Common myeloid progenitor, CD34-positive (primary cell): Measurements from ENCODE around the gene C11orf68.

Source experiments
- CTCF ChIA-PET: fragments of 350-600 bp; sonication (Branson Sonifier 250); formaldehyde crosslinking; loops from one replicate; lab custom pipeline; 2021; ENCODE audit warnings: antibody characterized with exemption; lab: Charles Lee
- POLR2A ChIA-PET: fragments of 350-600 bp; sonication (Branson Sonifier 250); formaldehyde crosslinking; loops from one replicate; lab custom pipeline; 2021; ENCODE audit warnings: antibody characterized with exemption; lab: Charles Lee
- DNase-seq, 3 donors: peaks; one replicate each; pipeline versions ENCODE4 v3.0.0 to v3.0.0-alpha.2; 2013
- H3K27ac ChIP-seq, 2 experiments: 1 replicate in 1 of 2; 2 replicates in 1 of 2; pipeline ENCODE4 v1.7.0; 2013; ENCODE audit warnings: inconsistent platforms in 2 of 2, low read length in 2 of 2, mild to moderate bottlenecking in 2 of 2, low read depth in 1 of 2, moderate library complexity in 1 of 2; ENCODE audit not compliant: severe bottlenecking in 2 of 2, insufficient read depth in 1 of 2, poor library complexity in 1 of 2
- H3K27me3 ChIP-seq, 5 experiments: replicated peaks in 2 of 5; 1 replicate in 3 of 5; 2 replicates in 2 of 5; pipeline versions ENCODE4 v1.6.1 to v1.7.0; 2013; ENCODE audit warnings: low read length in 4 of 5, mild to moderate bottlenecking in 2 of 5, moderate library complexity in 2 of 5, inconsistent platforms in 1 of 5; ENCODE audit not compliant: insufficient read depth in 5 of 5, control insufficient read depth in 4 of 5
- H3K36me3 ChIP-seq, 4 experiments: 1 replicate in 2 of 4; 2 replicates in 2 of 4; pipeline versions ENCODE4 v1.6.1 to v1.7.0; 2013; ENCODE audit warnings: low read length in 3 of 4, control low read depth in 1 of 4, mild to moderate bottlenecking in 1 of 4; ENCODE audit not compliant: control insufficient read depth in 4 of 4, insufficient read depth in 4 of 4
- H3K4me1 ChIP-seq, 4 experiments: 1 replicate in 3 of 4; 2 replicates in 1 of 4; pipeline versions ENCODE4 v1.6.1 to v1.7.1; 2013; ENCODE audit warnings: low read length in 3 of 4, mild to moderate bottlenecking in 3 of 4, control low read depth in 1 of 4, inconsistent platforms in 1 of 4, moderate library complexity in 1 of 4; ENCODE audit not compliant: control insufficient read depth in 4 of 4, insufficient read depth in 4 of 4; ENCODE audit errors: control extremely low read depth in 1 of 4
- H3K4me3 ChIP-seq, 7 experiments: 1 replicate in 4 of 7; 2 replicates in 3 of 7; pipeline versions ENCODE4 v1.5.1 to v1.7.0; 2013; ENCODE audit warnings: mild to moderate bottlenecking in 7 of 7, low read length in 6 of 7, moderate library complexity in 6 of 7, inconsistent platforms in 2 of 7, low read depth in 2 of 7, control low read depth in 1 of 7; ENCODE audit not compliant: insufficient read depth in 4 of 7, control insufficient read depth in 1 of 7; ENCODE audit errors: extremely low read depth in 1 of 7
- H3K9me3 ChIP-seq, 5 experiments: 1 replicate in 4 of 5; 2 replicates in 1 of 5; pipeline versions ENCODE4 v1.6.1 to v1.7.1; 2013; ENCODE audit warnings: low read length in 4 of 5, mild to moderate bottlenecking in 2 of 5, inconsistent platforms in 1 of 5, low read depth in 1 of 5, moderate library complexity in 1 of 5; ENCODE audit not compliant: control insufficient read depth in 4 of 5, insufficient read depth in 2 of 5; ENCODE audit errors: control extremely low read depth in 1 of 5
- WGBS: methylation state at CpG from one replicate; pipeline ENCODE4 v1.1.5; 2013; ENCODE audit not compliant: insufficient coverage; 5-methylcytosine and 5-hydroxymethylcytosine counted together

Gene C11orf68

DNA sequence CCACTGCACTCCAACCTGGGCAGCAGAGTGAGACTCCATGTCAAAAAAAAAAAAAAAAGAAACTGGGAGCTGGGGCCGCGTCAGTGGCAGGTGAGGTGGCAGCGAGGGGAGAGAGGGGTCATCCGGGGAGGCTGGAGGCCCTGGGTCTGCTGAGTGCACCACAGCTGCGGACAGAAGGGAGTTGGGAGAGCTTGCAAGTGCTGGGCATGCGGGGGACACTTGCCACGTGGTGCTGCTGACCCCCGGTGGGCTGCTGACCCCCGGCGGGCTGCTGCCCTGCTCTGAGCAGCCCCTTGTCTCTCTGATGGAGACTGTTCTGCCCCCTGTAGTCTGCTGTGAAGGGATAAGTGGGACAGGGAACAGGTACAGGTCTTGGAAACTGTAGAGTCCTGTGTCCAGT is 3.0 kb upstream of the C11orf68 start:
- H3K27me3 ChIP-seq, result no peaks in the 10 kb centered on the region
- WGBS, result 100% methylated on average over 5 of the region's 10 CpGs
- H3K9me3 ChIP-seq, result no peaks in the 10 kb centered on the region
- H3K27ac ChIP-seq, result no peak overlapping the region
- peaks cover 7 to 38% (median 23%) of the 10 kb centered on the region in 4 experiments for H3K36me3 ChIP-seq
- H3K4me1 ChIP-seq, result peaks cover 0 to 41% (median 32%) of the 10 kb centered on the region in 4 experiments
- no peak overlapping the region for H3K4me3 ChIP-seq
- CTCF ChIA-PET, result interaction anchor here (0.6 to 2.5 kb wide), 10 partner anchors 10 to 227 kb away, joined by 3 to 8 read pairs (median 4); partner anchors contain the start of gene SART1
- POLR2A ChIA-PET, result interaction anchor here (1.8 to 1.9 kb wide), 2 partner anchors 21 to 39 kb away, joined by 5 to 6 read pairs; partner anchors contain the start of genes FOSL1 and SART1
- no peak for DNase-seq

- 98% methylated on average over 6 of the region's 12 CpGs for WGBS
- H3K36me3 ChIP-seq, result peaks cover 7 to 38% (median 23%) of the 10 kb centered on the region in 4 experiments
- H3K27me3 ChIP-seq, result no peaks in the 10 kb centered on the region
- peaks cover 0 to 49% (median 39%) of the 10 kb centered on the region in 4 experiments for H3K4me1 ChIP-seq
- H3K4me3 ChIP-seq, result peak overlapping the region in 4 of 7 experiments; percentile 18 to 84 (median 74)
- POLR2A ChIA-PET, result interaction anchor here (1.8 to 1.9 kb wide), 2 partner anchors 21 to 40 kb away, joined by 5 to 6 read pairs; partner anchors contain the start of genes FOSL1 and SART1
- no peak for DNase-seq
- H3K9me3 ChIP-seq, result no peaks in the 10 kb centered on the region
- no peak overlapping the region for H3K27ac ChIP-seq
- CTCF ChIA-PET, result interaction anchor here (0.6 to 2.5 kb wide), 8 partner anchors 9 to 226 kb away, joined by 3 to 8 read pairs (median 4); partner anchors contain the start of gene SART1
These were observed 2.2 kb upstream of the C11orf68 start for GRCh38 chr11:65921033-65921555.

- Histone ChIP-seq H3K4me3 (peak overlapping the region; percentile 47 to 85 (median 79)), H3K27me3 (no peaks in the 10 kb centered on the region), H3K9me3 (no peaks in the 10 kb centered on the region), H3K27ac (peak overlapping the region; percentile 33 to 73), H3K4me1 (peaks cover 0 to 56% (median 45%) of the 10 kb centered on the region in 4 experiments), H3K36me3 (peaks cover 7 to 38% (median 23%) of the 10 kb centered on the region in 4 experiments)
- DNase-seq, result no peak
- ChIA-PET CTCF (interaction anchor here (0.9 to 2.5 kb wide), 6 partner anchors 10 to 61 kb away, joined by 3 to 8 read pairs (median 3); partner anchors contain the start of gene SART1), POLR2A (interaction anchor here (0.5 to 1.8 kb wide), 3 partner anchors 8 to 368 kb away, joined by 4 to 6 read pairs (median 4); partner anchors contain the start of genes FOSL1 and YIF1A)
- 73% methylated on average over 15 of the region's 15 CpGs for WGBS
These were observed 1.5 kb upstream of the C11orf68 start for GRCh38 chr11:65920372-65920802.

- Histone ChIP-seq H3K27me3 (no peaks in the 10 kb centered on the region), H3K4me1 (peaks cover 0 to 62% (median 48%) of the 10 kb centered on the region in 4 experiments), H3K36me3 (peaks cover 5 to 37% (median 21%) of the 10 kb centered on the region in 4 experiments), H3K4me3 (peak overlapping the region; percentile 47 to 85 (median 79)), H3K27ac (peak overlapping the region; percentile 33 to 73), H3K9me3 (no peaks in the 10 kb centered on the region)
- DNase-seq, result peak; percentile 43 to 89 (median 84)
- ChIA-PET CTCF (interaction anchor here (0.6 to 1.3 kb wide), 4 partner anchors 10 to 61 kb away, joined by 3 read pairs; no protein-coding TSS in a partner anchor), POLR2A (interaction anchor here (0.5 to 2.7 kb wide), 4 partner anchors 8 to 369 kb away, joined by 4 to 8 read pairs (median 5); partner anchors contain the start of genes FOSL1 and YIF1A)
- under 1% methylated on average over 46 of the region's 60 CpGs for WGBS
These were observed 910 bp upstream of the C11orf68 start for GRCh38 chr11:65919573-65920371.

- Histone ChIP-seq H3K27ac (peak within 1 kb of the TSS; percentile 85 to 95), H3K27me3 (no peaks in the 10 kb centered on the region), H3K4me1 (peaks cover 0 to 62% (median 48%) of the 10 kb centered on the region in 4 experiments), H3K4me3 (peak within 1 kb of the TSS; percentile 71 to 99 (median 97)), H3K36me3 (peaks cover 5 to 33% (median 18%) of the 10 kb centered on the region in 4 experiments), H3K9me3 (no peaks in the 10 kb centered on the region)
- peak; percentile 98 to 100 (median 99) for DNase-seq
- ChIA-PET POLR2A (interaction anchor here (1.0 to 2.7 kb wide), 3 partner anchors 9 to 26 kb away, joined by 4 to 8 read pairs (median 6); partner anchors contain the start of gene FOSL1), CTCF (interaction anchor here (0.6 to 1.9 kb wide), 7 partner anchors 13 to 60 kb away, joined by 3 to 11 read pairs (median 3); partner anchors contain the start of genes CCDC85B, FIBP and FOSL1)
- WGBS, result 0% methylated on average over 58 of the region's 59 CpGs
These were observed 295 bp upstream of the C11orf68 start, which contains the start of gene DRAP1 for GRCh38 chr11:65919141-65919572. Gene DRAP1, plus strand, starts transcription at chr11:65919426. Its CDS starts 76 bp downstream, at chr11:65919502.

GRCh38 chr11:65917434-65918210 is 1.2 kb downstream of the C11orf68 start:
- no peaks in the 10 kb centered on the region for H3K27me3 ChIP-seq
- H3K4me3 ChIP-seq, result peak overlapping the region; percentile 71 to 99 (median 97)
- H3K9me3 ChIP-seq, result no peaks in the 10 kb centered on the region
- H3K27ac ChIP-seq, result peak overlapping the region; percentile 85 to 95
- peaks cover 2 to 23% (median 13%) of the 10 kb centered on the region in 4 experiments for H3K36me3 ChIP-seq
- peaks cover 0 to 61% (median 48%) of the 10 kb centered on the region in 4 experiments for H3K4me1 ChIP-seq
- DNase-seq, result no peak
- CTCF ChIA-PET, result interaction anchor here (0.9 to 1.9 kb wide), 7 partner anchors 11 to 59 kb away, joined by 3 to 11 read pairs (median 4); partner anchors contain the start of genes CCDC85B, FIBP and FOSL1
- 97% methylated on average over 27 of the region's 35 CpGs for WGBS
- POLR2A ChIA-PET, result interaction anchor here (0.6 to 2.7 kb wide), 4 partner anchors 17 to 49 kb away, joined by 3 to 8 read pairs (median 6); partner anchors contain the start of genes CCDC85B and FOSL1
